Mesenchymal stem cell (in vitro differentiated cells and primary cell): ENCODE data around the gene FIBCD1.

Source experiments
- DNase-seq: peaks from one replicate; pipeline ENCODE4 v3.0.0-alpha.2; 2013
- H2AFZ ChIP-seq: one replicate; pipeline ENCODE4 v1.6.1; 2013; ENCODE audit warnings: low read depth, mild to moderate bottlenecking, control low read depth, inconsistent platforms, low read length, moderate library complexity
- H2AK5ac ChIP-seq: 2 replicates; pipeline ENCODE4 v1.6.1; 2013; ENCODE audit warnings: low read length, moderate library complexity, mild to moderate bottlenecking, inconsistent platforms; ENCODE audit not compliant: severe bottlenecking
- H2BK120ac ChIP-seq: one replicate; pipeline ENCODE4 v1.6.1; 2013; ENCODE audit warnings: low read depth, mild to moderate bottlenecking, inconsistent platforms, low read length, moderate library complexity
- H2BK12ac ChIP-seq, 2 experiments: one replicate each; pipeline ENCODE4 v1.6.1; 2013; ENCODE audit warnings: inconsistent platforms in 2 of 2, low read length in 2 of 2, mild to moderate bottlenecking in 2 of 2, moderate library complexity in 2 of 2, control low read depth in 1 of 2
- H2BK15ac ChIP-seq: one replicate; pipeline ENCODE4 v1.6.1; 2013; ENCODE audit warnings: mild to moderate bottlenecking, low read depth, inconsistent platforms; ENCODE audit not compliant: poor library complexity, severe bottlenecking
- H2BK5ac ChIP-seq: 2 replicates; pipeline ENCODE4 v1.6.1; 2013; ENCODE audit warnings: low read depth, mild to moderate bottlenecking, low read length, control low read depth, inconsistent platforms; ENCODE audit not compliant: poor library complexity, severe bottlenecking
- H3K14ac ChIP-seq, 2 experiments: one replicate each; pipeline ENCODE4 v1.6.1; 2013; ENCODE audit warnings: inconsistent platforms in 2 of 2, low read length in 2 of 2, control low read depth in 1 of 2, mild to moderate bottlenecking in 1 of 2, moderate library complexity in 1 of 2
- H3K18ac ChIP-seq, 2 experiments: one replicate each; pipeline ENCODE4 v1.6.1; 2013; ENCODE audit warnings: inconsistent platforms in 2 of 2, low read length in 2 of 2, control low read depth in 1 of 2, low read depth in 1 of 2, mild to moderate bottlenecking in 1 of 2
- H3K23ac ChIP-seq, 2 experiments: one replicate each; pipeline ENCODE4 v1.6.1; 2013; ENCODE audit warnings: inconsistent platforms in 2 of 2, low read length in 2 of 2, mild to moderate bottlenecking in 2 of 2, moderate library complexity in 2 of 2, control low read depth in 1 of 2
- H3K27ac ChIP-seq: 2 replicates; pipeline ENCODE4 v1.5.1; 2013; ENCODE audit warnings: mild to moderate bottlenecking, moderate library complexity, low read length, control low read depth, inconsistent platforms; ENCODE audit not compliant: poor library complexity, severe bottlenecking
- H3K27me3 ChIP-seq, 2 experiments: 2 replicates each; pipeline versions ENCODE4 v1.6.1 to v1.7.0; 2013; ENCODE audit warnings: low read length in 2 of 2, mild to moderate bottlenecking in 2 of 2, moderate library complexity in 2 of 2, control low read depth in 1 of 2, inconsistent platforms in 1 of 2; ENCODE audit not compliant: control insufficient read depth in 1 of 2, insufficient read depth in 1 of 2
- H3K36me3 ChIP-seq, 2 experiments: 2 replicates each; pipeline versions ENCODE4 v1.6.1 to v1.7.0; 2013; ENCODE audit warnings: low read length in 2 of 2, control low read depth in 1 of 2, inconsistent platforms in 1 of 2, low read depth in 1 of 2, mild to moderate bottlenecking in 1 of 2; ENCODE audit not compliant: insufficient read depth in 2 of 2, control insufficient read depth in 1 of 2
- H3K4ac ChIP-seq, 2 experiments: one replicate each; pipeline ENCODE4 v1.6.1; 2013; ENCODE audit warnings: inconsistent platforms in 2 of 2, low read length in 2 of 2, mild to moderate bottlenecking in 2 of 2, moderate library complexity in 2 of 2, control low read depth in 1 of 2, low read depth in 1 of 2
- H3K4me1 ChIP-seq: 2 replicates; pipeline ENCODE4 v1.6.1; 2013; ENCODE audit warnings: low read depth, low read length, control low read depth; ENCODE audit not compliant: control insufficient read depth, insufficient read depth
- H3K4me2 ChIP-seq: 2 replicates; pipeline ENCODE4 v1.6.1; 2013; ENCODE audit warnings: low read length, mild to moderate bottlenecking, inconsistent platforms; ENCODE audit not compliant: poor library complexity, severe bottlenecking
- H3K4me3 ChIP-seq, 2 experiments: 2 replicates each; pipeline versions ENCODE4 v1.5.1 to v1.7.0; 2013; ENCODE audit warnings: low read length in 2 of 2, mild to moderate bottlenecking in 2 of 2, control low read depth in 1 of 2, low read depth in 1 of 2; ENCODE audit not compliant: insufficient read depth in 1 of 2
- H3K79me1 ChIP-seq: replicated peaks from 2 replicates; pipeline ENCODE4 v1.6.1; 2013; ENCODE audit warnings: mild to moderate bottlenecking, control low read depth, low read length, inconsistent platforms; ENCODE audit not compliant: poor library complexity, severe bottlenecking
- H3K9ac ChIP-seq: 2 replicates; pipeline ENCODE4 v1.7.0; 2013; ENCODE audit warnings: mild to moderate bottlenecking, low read length, moderate library complexity
- H3K9me3 ChIP-seq: 2 replicates; pipeline ENCODE4 v1.7.0; 2013; ENCODE audit warnings: mild to moderate bottlenecking, low read length; ENCODE audit not compliant: control insufficient read depth
- H4K8ac ChIP-seq: one replicate; pipeline ENCODE4 v1.6.1; 2013; ENCODE audit warnings: inconsistent platforms, mild to moderate bottlenecking, low read length, moderate library complexity
- H4K91ac ChIP-seq: one replicate; pipeline ENCODE4 v1.6.1; 2013; ENCODE audit warnings: mild to moderate bottlenecking, low read length, inconsistent platforms
- WGBS: methylation state at CpG from one replicate; pipeline ENCODE4 v1.1.7; 2013; ENCODE audit warnings: mixed read lengths; 5-methylcytosine and 5-hydroxymethylcytosine counted together

FIBCD1 gene

GRCh38 chr9:130873966-130874365 lies 65.1 kb downstream of the FIBCD1 start:
- Histone ChIP-seq H3K79me1 (peaks cover 24% of the 10 kb centered on the region), H3K23ac (no peak overlapping the region), H2AK5ac (no peak overlapping the region), H2BK120ac (no peak overlapping the region), H3K36me3 (peaks cover 65 to 91% of the 10 kb centered on the region in 2 experiments), H4K91ac (no peak overlapping the region), H3K18ac (no peak overlapping the region), H3K27ac (no peak overlapping the region), H2AFZ (no peak overlapping the region), H2BK15ac (no peak overlapping the region), H2BK12ac (no peak overlapping the region), H2BK5ac (no peak overlapping the region), H4K8ac (no peak overlapping the region), H3K9me3 (no peaks in the 10 kb centered on the region), H3K4me2 (no peak overlapping the region), H3K14ac (no peak overlapping the region), H3K4ac (no peak overlapping the region), H3K4me3 (no peak overlapping the region), H3K9ac (no peak overlapping the region), H3K27me3 (no peaks in the 10 kb centered on the region), H3K4me1 (peaks cover 13% of the 10 kb centered on the region)
- WGBS: 96% methylated on average over 6 of the region's 8 CpGs
- no peak for DNase-seq

- Histone ChIP-seq H3K4me2 (no peak overlapping the region), H4K8ac (no peak overlapping the region), H2BK5ac (no peak overlapping the region), H3K4me1 (peaks cover 13% of the 10 kb centered on the region), H3K9me3 (no peaks in the 10 kb centered on the region), H3K14ac (no peak overlapping the region), H2BK120ac (no peak overlapping the region), H3K23ac (no peak overlapping the region), H3K9ac (no peak overlapping the region), H2AFZ (no peak overlapping the region), H4K91ac (no peak overlapping the region), H3K4ac (no peak overlapping the region), H2BK12ac (no peak overlapping the region), H3K36me3 (peaks cover 60 to 85% of the 10 kb centered on the region in 2 experiments), H2AK5ac (no peak overlapping the region), H3K79me1 (peaks cover 20% of the 10 kb centered on the region), H2BK15ac (no peak overlapping the region), H3K27me3 (no peaks in the 10 kb centered on the region), H3K18ac (no peak overlapping the region), H3K4me3 (no peak overlapping the region), H3K27ac (no peak overlapping the region)
- 97% methylated on average over 14 of the region's 15 CpGs for WGBS
- no peak for DNase-seq
Measured at GRCh38 chr9:130872912-130873503, 66.0 kb downstream of the FIBCD1 start.

DNA sequence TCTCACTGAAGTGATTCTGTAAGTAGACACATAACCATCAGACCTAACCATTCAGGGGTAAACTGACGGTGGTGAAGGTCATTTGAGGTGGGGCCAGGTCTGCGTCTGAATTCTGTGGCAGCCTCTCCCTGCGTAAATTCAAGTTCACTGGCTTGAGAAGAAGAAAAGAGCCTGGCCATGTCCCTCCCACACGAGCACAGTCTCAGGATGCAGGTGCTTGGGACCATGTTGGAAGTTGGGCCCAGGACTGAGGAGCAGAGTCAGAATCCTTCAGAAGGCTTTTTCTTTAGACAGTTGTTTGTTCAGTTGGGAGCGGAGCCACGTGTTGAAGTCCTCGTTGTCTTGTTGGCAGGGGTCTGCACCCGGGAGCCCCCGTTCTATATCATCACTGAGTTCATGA lies 66.5 kb downstream of the FIBCD1 start:
- no peak overlapping the region for H2BK120ac ChIP-seq
- H3K9me3 ChIP-seq: no peaks in the 10 kb centered on the region
- DNase-seq: no peak
- no peak overlapping the region for H3K14ac ChIP-seq
- 95% methylated on average over 9 of the region's 9 CpGs for WGBS
- no peak overlapping the region for H2AK5ac ChIP-seq
- H3K4ac ChIP-seq: no peak overlapping the region
- no peak overlapping the region for H3K18ac ChIP-seq
- no peak overlapping the region for H3K4me2 ChIP-seq
- H4K91ac ChIP-seq: no peak overlapping the region
- no peak overlapping the region for H2BK5ac ChIP-seq
- peaks cover 13% of the 10 kb centered on the region for H3K4me1 ChIP-seq
- H3K27ac ChIP-seq: no peak overlapping the region
- no peaks in the 10 kb centered on the region for H3K27me3 ChIP-seq
- no peak overlapping the region for H3K9ac ChIP-seq
- peaks cover 57 to 85% of the 10 kb centered on the region in 2 experiments for H3K36me3 ChIP-seq
- no peak overlapping the region for H2BK15ac ChIP-seq
- no peak overlapping the region for H3K4me3 ChIP-seq
- H2AFZ ChIP-seq: no peak overlapping the region
- no peak overlapping the region for H2BK12ac ChIP-seq
- no peak overlapping the region for H3K23ac ChIP-seq
- no peak overlapping the region for H4K8ac ChIP-seq
- H3K79me1 ChIP-seq: peaks cover 20% of the 10 kb centered on the region

GRCh38 chr9:130872093-130872492 lies 67.0 kb downstream of the FIBCD1 start:
- no peak overlapping the region for H3K23ac ChIP-seq
- H2BK12ac ChIP-seq: no peak overlapping the region
- H3K36me3 ChIP-seq: peaks cover 56 to 85% of the 10 kb centered on the region in 2 experiments
- H2BK120ac ChIP-seq: no peak overlapping the region
- H3K9ac ChIP-seq: no peak overlapping the region
- H2AK5ac ChIP-seq: no peak overlapping the region
- no peak overlapping the region for H4K91ac ChIP-seq
- no peak overlapping the region for H4K8ac ChIP-seq
- H3K27ac ChIP-seq: no peak overlapping the region
- no peak overlapping the region for H3K18ac ChIP-seq
- H3K9me3 ChIP-seq: no peaks in the 10 kb centered on the region
- H2BK15ac ChIP-seq: no peak overlapping the region
- peaks cover 20% of the 10 kb centered on the region for H3K79me1 ChIP-seq
- H3K4me3 ChIP-seq: no peak overlapping the region
- peaks cover 14% of the 10 kb centered on the region for H3K4me1 ChIP-seq
- H3K4ac ChIP-seq: no peak overlapping the region
- H3K4me2 ChIP-seq: no peak overlapping the region
- 97% methylated on average over 15 of the region's 15 CpGs for WGBS
- no peak overlapping the region for H2BK5ac ChIP-seq
- H2AFZ ChIP-seq: no peak overlapping the region
- no peak for DNase-seq
- no peaks in the 10 kb centered on the region for H3K27me3 ChIP-seq
- H3K14ac ChIP-seq: no peak overlapping the region
